IgD-negative memory B cell (primary cell): ENCODE results near the gene XPO6. TPM values are rescaled to one million over a fixed set of nuclear protein-coding genes. Genes with fewer than 3 reads are reported as not detected.

Experiments
- H3K27ac Mint-ChIP-seq, 3 donors: one replicate each; pipeline ENCODE4 v1.8.0; 2020 to 2022; ENCODE audit warnings: mild to moderate bottlenecking in 3 of 3, mixed read lengths in 3 of 3, moderate library complexity in 1 of 3
- H3K27me3 Mint-ChIP-seq: one replicate; pipeline ENCODE4 v1.8.0; 2021; ENCODE audit warnings: mixed read lengths
- H3K36me3 Mint-ChIP-seq: one replicate; pipeline ENCODE4 v1.8.0; 2020; ENCODE audit warnings: mild to moderate bottlenecking, mixed read lengths
- H3K4me1 Mint-ChIP-seq, 3 donors: one replicate each; pipeline ENCODE4 v1.8.0; 2020 to 2022; ENCODE audit warnings: mixed read lengths in 3 of 3, mild to moderate bottlenecking in 1 of 3
- H3K4me3 Mint-ChIP-seq, 4 donors: one replicate each; pipeline ENCODE4 v1.8.0; 2020 to 2022; ENCODE audit warnings: mild to moderate bottlenecking in 4 of 4, mixed read lengths in 4 of 4, moderate library complexity in 3 of 4
- H3K9me3 Mint-ChIP-seq, 3 donors: one replicate each; pipeline ENCODE4 v1.8.0; 2020 to 2021; ENCODE audit warnings: mixed read lengths in 3 of 3, mild to moderate bottlenecking in 1 of 3
- polyA plus RNA-seq: library from polyadenylated mRNA; unstranded; fragments of 300-500 nt; fragmentation: Illumina TruSeq; gene quantifications from one replicate; pipeline ENCODE4 v1.2.3, GENCODE V29; 2021

XPO6 gene
- polyA plus RNA-seq, 1 donor from 2014 or later, result 86.1 TPM

DNA sequence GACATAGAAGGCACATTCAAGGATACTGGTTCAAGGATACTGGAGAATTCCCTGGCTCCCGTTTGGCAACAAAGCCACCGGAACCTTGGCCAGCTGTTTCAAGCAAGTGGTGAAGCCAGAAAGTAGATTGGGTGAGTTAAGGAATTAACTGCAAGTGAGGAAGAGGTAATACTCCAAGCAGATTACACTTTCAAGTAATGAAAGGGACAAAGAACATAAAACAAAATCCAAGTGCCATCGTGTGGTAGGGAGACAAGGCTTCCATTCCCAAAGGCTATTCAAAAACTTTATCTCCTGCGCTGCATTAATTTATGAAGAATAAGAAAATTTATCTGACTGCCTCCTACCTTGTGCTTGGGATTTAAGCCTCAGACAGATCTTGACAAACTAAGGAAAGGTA is 27.8 kb downstream of the XPO6 start:
- Mint-ChIP-seq H3K36me3 (no peaks in the 10 kb centered on the region), H3K27ac (peak overlapping the region; percentile 44 to 84 (median 76)), H3K9me3 (peaks cover 0 to 3% (median 0%) of the 10 kb centered on the region in 3 donors), H3K4me3 (peak overlapping the region in 2 of 4 donors; percentile 46 to 68), H3K27me3 (peaks cover 3% of the 10 kb centered on the region), H3K4me1 (peaks cover 63 to 79% (median 75%) of the 10 kb centered on the region in 3 donors)

DNA sequence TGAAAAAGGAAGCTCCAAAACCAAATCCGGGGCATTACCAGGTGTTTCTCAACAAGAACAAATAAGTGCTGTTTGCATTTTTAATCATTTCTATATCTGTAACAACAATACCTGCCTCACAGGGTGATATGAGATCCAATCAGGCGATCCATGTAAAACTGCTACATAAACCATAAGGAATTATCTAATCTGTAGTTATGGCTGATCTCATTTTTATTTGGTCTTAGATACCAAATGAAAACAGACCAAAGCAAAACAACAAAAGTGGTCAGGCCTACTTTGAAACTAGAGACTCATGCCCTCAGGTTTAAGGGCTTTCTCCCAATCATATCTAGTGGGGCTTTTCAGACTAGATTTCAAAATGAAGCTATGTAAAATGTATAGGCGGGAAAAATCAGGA is 28.3 kb downstream of the XPO6 start:
- Mint-ChIP-seq H3K4me1 (peaks cover 60 to 76% (median 72%) of the 10 kb centered on the region in 3 donors), H3K9me3 (peaks cover 0 to 3% (median 0%) of the 10 kb centered on the region in 3 donors), H3K27me3 (peaks cover 3% of the 10 kb centered on the region), H3K27ac (peak overlapping the region in 2 of 3 donors; percentile 76 to 84), H3K36me3 (no peaks in the 10 kb centered on the region), H3K4me3 (peak overlapping the region in 2 of 4 donors; percentile 46 to 68)

DNA sequence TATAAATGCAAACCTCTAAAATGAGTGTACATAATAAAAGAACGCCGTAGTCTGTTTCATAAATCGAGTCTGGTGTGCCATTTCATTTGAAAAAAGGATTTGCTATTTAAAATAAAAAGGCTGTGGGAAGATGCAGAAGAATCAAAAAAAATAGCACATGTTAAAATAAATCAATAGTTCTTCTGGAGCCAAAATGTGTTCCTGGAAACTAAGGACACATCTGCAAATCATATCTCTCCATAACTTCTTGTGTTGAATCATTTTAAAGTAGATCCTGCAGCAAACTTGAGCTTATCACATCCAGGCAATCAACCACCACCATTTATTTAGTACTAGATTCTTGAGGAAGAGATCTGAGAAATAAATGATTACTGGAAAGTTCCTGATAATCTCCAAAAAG is 29.0 kb downstream of the XPO6 start:
- H3K36me3 Mint-ChIP-seq, result no peaks in the 10 kb centered on the region
- H3K9me3 Mint-ChIP-seq, result peaks cover 0 to 3% (median 0%) of the 10 kb centered on the region in 3 donors

DNA sequence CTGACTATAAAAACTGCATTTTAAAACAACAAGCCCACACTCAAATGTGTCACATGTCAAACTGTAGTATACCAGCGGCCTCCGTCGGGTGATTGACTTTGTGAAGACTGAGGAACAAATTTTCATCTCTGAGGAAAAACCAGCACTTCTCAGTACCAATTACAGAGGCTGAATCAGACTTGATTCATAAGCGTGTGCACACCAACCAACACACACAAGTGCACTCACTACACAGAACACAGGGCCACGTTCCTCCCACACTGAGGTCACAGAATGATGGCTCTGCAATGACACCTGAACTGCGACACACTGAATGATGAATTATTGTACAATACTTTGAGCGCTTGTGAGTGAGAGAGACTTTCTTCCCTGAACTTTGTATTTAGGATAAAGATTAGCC is 29.6 kb downstream of the XPO6 start:
- peaks cover 0 to 3% (median 0%) of the 10 kb centered on the region in 3 donors for H3K9me3 Mint-ChIP-seq
- peak overlapping the region in 3 of 4 donors; percentile 66 to 88 (median 69) for H3K4me3 Mint-ChIP-seq
- H3K27me3 Mint-ChIP-seq, result peaks cover 3% of the 10 kb centered on the region
- peaks cover 51 to 69% (median 62%) of the 10 kb centered on the region in 3 donors for H3K4me1 Mint-ChIP-seq
- H3K27ac Mint-ChIP-seq, result peak overlapping the region; percentile 84 to 99 (median 99)
- H3K36me3 Mint-ChIP-seq, result no peaks in the 10 kb centered on the region

More for the DNA sequence above, 29.0 kb downstream of the XPO6 start:
- Mint-ChIP-seq H3K27ac (peak overlapping the region; percentile 84 to 99 (median 99)), H3K4me3 (peak overlapping the region in 2 of 4 donors; percentile 18 to 40), H3K27me3 (peaks cover 3% of the 10 kb centered on the region), H3K4me1 (peaks cover 57 to 73% (median 68%) of the 10 kb centered on the region in 3 donors)

DNA sequence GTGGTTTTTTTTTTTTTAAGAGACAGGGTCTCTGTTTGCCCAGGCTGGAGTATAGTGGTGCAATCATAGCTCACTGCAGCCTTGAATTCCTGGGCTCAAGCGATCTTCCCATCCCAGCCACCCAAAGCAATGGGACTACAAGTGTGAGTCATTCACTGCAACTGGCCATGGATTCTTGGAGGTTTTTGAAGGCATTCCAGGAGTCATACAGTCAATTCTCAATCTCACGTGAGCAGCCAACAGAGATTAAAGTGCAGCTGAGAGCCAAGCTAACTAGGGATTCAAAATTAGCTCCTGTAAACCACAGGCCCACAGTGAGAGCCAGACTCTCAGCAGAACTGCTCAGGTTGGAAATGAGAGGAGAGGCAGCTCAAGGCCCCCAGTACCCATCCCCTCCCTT is 30.2 kb downstream of the XPO6 start:
- Mint-ChIP-seq H3K4me1 (peaks cover 49 to 67% (median 55%) of the 10 kb centered on the region in 3 donors), H3K36me3 (peaks cover 2% of the 10 kb centered on the region), H3K27me3 (peaks cover 3% of the 10 kb centered on the region), H3K4me3 (peak overlapping the region in 2 of 4 donors; percentile 69 to 96), H3K27ac (peak overlapping the region; percentile 84 to 99 (median 99)), H3K9me3 (peaks cover 0 to 3% (median 0%) of the 10 kb centered on the region in 3 donors)

DNA sequence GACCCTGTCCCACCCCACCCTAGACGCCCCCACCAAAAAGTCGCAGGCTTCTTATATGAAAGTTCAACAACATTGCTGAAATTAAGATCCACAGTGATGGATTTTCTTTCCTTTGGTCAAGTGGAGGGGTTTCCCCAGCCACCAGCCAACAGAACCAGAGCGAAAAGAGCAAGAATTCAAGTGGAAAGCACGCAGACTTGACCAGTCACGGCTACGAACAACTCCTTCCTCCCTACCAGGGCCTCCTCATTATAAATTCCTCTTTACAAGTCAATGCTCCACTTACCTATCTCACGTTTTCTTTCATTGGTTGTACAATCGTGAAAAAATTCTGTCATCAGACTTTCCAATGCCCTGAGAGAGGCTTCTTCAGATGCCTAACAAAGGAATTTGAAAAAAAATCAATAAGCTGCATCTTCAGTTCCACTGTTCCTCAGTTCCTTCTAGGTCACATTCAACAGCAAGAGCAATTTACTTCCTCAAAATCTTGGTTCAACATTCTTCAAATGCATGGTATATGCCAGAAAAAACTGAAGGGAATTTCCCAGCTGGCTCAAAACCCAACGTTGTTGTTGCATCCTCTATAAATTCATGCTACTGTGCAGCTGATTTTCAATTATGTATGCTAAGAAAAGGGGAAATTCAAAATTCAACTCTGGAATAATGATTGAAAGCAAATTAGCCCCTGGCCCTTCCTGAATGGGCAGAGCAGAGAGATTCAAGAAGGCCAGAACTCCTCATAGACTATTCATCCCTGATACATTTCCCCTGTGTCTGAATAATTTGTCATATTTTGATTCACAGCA is 30.9 kb downstream of the XPO6 start:
- peaks cover 0 to 3% (median 0%) of the 10 kb centered on the region in 3 donors for H3K9me3 Mint-ChIP-seq
- peaks cover 46 to 66% (median 52%) of the 10 kb centered on the region in 3 donors for H3K4me1 Mint-ChIP-seq
- H3K36me3 Mint-ChIP-seq, result peaks cover 2% of the 10 kb centered on the region
- H3K27ac Mint-ChIP-seq, result peak overlapping the region; percentile 84 to 99 (median 99)
- peaks cover 3% of the 10 kb centered on the region for H3K27me3 Mint-ChIP-seq
- H3K4me3 Mint-ChIP-seq, result peak overlapping the region; percentile 69 to 96 (median 84)

DNA sequence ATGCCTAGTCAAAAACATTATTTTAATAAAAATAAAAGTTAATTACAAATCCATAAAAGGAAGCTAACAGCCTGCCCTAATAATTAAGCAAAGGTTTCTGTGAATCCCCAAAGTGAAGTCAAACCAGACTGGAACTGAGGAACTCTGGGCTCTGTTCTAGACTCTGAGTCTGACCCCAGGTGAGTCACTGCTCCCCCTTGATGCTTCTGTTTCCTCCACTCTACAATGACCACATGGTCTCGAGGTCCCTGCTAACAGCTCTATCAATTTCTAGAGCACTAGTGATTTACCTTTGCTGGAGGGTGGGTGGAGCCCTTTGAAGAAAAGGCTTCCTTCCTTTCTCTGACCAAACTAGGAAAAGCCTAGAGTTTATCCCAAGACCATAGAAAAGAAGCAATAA is 32.4 kb downstream of the XPO6 start:
- Mint-ChIP-seq H3K27ac (peak overlapping the region; percentile 75 to 99 (median 84)), H3K9me3 (no peaks in the 10 kb centered on the region), H3K27me3 (peaks cover 3% of the 10 kb centered on the region), H3K4me3 (peak overlapping the region in 1 of 4 donors; percentile 19), H3K36me3 (peaks cover 5% of the 10 kb centered on the region), H3K4me1 (peaks cover 43 to 65% (median 62%) of the 10 kb centered on the region in 3 donors)

DNA sequence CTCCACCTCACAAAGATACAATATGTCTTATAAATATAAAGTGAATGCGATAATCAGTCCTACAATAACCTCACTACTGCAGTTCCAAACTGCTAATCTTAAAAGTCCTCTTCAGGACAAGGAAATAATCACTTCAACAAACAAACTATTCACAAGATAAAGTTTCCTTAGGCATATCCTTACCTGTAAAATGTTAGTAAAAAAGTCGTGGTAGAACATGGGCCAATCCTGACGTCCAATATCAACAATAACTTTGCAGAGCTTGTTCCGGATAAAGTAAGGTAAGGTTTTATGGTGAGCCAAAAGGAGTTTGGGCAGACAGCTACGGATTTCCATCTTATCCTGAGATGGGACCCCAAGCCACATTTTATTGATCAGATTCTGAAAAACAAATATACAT is 36.0 kb downstream of the XPO6 start:
- H3K36me3 Mint-ChIP-seq, result peaks cover 5% of the 10 kb centered on the region

DNA sequence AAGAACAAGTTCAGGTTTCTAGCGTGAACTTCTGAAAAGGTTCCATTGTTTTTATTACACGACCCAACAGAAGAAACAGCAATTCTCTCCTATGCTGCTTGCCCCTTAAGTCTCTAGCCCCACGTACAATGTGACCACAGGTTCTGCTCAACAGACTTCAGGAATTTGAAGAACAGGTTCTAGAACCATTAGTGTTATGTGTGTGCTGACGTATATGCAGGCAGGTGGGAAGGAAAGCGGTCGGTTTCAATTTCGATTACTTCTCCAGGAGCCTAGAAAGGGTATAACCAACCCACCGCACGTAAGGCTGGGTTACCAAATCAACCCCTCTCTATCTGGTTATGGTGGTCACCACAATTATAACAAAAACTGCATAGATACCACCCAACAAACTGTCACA is 39.4 kb downstream of the XPO6 start:
- H3K27me3 Mint-ChIP-seq, result no peaks in the 10 kb centered on the region
- H3K27ac Mint-ChIP-seq, result peak overlapping the region in 1 of 3 donors; percentile 47
- peaks cover 20 to 42% (median 28%) of the 10 kb centered on the region in 3 donors for H3K4me1 Mint-ChIP-seq
- no peak overlapping the region for H3K4me3 Mint-ChIP-seq
- peaks cover 6% of the 10 kb centered on the region for H3K36me3 Mint-ChIP-seq
- H3K9me3 Mint-ChIP-seq, result no peaks in the 10 kb centered on the region

More for the DNA sequence above, 36.0 kb downstream of the XPO6 start:
- no peaks in the 10 kb centered on the region for H3K9me3 Mint-ChIP-seq
- H3K27me3 Mint-ChIP-seq, result peaks cover under 1% of the 10 kb centered on the region
- peaks cover 23 to 48% (median 40%) of the 10 kb centered on the region in 3 donors for H3K4me1 Mint-ChIP-seq
- H3K4me3 Mint-ChIP-seq, result no peak overlapping the region
- peak overlapping the region in 2 of 3 donors; percentile 18 to 35 for H3K27ac Mint-ChIP-seq

DNA sequence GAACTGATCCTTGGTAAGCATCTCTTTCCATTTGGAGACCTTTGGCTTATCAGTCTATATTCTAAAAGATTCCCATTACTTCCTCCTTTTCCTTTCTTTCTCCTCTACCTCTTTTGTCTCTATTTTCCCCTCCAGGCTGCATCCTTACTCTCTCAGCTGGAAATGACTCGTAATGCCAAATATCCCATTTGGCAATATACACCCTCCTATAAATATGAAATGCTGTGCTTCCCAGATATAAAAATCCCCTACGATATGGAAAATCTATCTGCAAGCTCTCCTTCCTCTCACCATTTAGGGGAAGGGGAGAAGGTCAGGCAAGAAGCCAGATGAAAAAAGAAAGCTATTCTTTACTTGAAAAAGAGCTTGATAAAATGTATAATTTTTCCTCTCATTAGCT is 39.9 kb downstream of the XPO6 start:
- H3K27me3 Mint-ChIP-seq, result no peaks in the 10 kb centered on the region
- peaks cover 19 to 45% (median 30%) of the 10 kb centered on the region in 3 donors for H3K4me1 Mint-ChIP-seq
- no peaks in the 10 kb centered on the region for H3K9me3 Mint-ChIP-seq
- peaks cover 7% of the 10 kb centered on the region for H3K36me3 Mint-ChIP-seq
- peak overlapping the region in 2 of 3 donors; percentile 47 to 50 for H3K27ac Mint-ChIP-seq
- no peak overlapping the region for H3K4me3 Mint-ChIP-seq

DNA sequence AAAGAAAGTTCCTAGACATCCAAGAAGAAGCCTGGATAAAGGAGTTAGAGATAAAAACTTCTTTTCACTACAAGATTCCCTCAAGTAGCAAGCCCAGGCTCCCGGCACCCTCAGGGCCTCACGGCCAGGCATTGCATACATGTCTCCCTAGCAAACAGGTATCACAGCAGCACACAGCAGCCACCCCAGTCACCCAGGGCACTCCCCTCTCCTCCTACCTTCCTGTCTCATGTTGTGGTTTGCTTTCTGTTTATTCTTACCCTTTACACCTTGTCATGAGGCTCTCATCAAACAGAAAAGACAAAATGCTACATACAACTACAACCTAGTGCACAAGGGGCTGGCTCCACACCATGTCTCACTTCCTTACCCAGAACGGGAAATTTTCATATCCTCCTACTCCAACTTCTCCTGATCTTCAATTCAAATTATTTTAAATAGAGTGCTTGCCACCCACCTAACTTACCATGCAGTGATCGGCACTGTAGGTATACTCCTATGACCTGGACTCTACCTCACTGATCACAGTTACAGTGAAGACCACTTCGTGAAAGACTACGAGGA is 42.7 kb downstream of the XPO6 start:
- Mint-ChIP-seq H3K9me3 (no peaks in the 10 kb centered on the region), H3K4me3 (peak overlapping the region in 2 of 4 donors; percentile 0 to 35), H3K4me1 (peaks cover 29 to 48% (median 35%) of the 10 kb centered on the region in 3 donors), H3K36me3 (peaks cover 7% of the 10 kb centered on the region), H3K27me3 (no peaks in the 10 kb centered on the region), H3K27ac (peak overlapping the region in 2 of 3 donors; percentile 29 to 60)

DNA sequence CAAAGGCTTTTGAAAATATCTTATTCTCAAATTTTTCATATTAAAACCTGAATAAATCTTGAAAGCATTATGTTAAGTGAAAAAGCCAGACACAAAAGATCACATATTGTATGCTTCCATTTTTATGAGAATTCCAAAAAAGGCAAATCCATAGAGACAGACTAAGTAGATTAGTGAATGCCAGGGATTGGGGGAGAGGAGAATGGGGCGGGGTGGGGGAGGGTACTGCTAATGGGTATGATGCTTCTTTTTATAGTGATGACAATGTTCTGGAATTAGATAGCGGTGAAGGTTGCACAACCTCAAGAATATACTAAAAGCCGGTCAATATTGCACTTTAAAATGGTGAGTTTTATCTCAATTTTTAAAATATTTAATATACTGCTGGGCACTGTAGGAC is 44.0 kb downstream of the XPO6 start:
- Mint-ChIP-seq H3K9me3 (no peaks in the 10 kb centered on the region), H3K27me3 (no peaks in the 10 kb centered on the region), H3K4me3 (no peak overlapping the region), H3K27ac (peak overlapping the region in 1 of 3 donors; percentile 82), H3K36me3 (peaks cover 7% of the 10 kb centered on the region), H3K4me1 (peaks cover 33 to 55% (median 39%) of the 10 kb centered on the region in 3 donors)

DNA sequence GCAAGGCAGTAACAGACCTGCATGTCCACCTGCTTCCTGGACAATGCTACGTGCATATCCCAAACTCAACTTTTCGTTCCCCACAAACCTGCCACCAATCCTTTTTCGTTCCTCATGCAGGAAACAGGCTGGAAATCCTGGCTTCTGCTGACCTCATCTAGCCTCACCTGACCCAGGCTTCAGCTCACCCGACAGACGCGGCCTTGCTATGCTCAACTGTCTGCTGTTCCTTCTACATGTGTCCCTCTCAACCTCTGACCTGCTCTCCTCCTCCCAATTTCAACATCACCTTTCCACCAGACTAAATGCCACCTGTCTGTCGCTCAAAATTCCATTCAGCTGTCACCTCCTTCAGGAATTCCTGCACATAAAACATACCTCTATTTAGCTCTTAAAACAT is 44.5 kb downstream of the XPO6 start:
- Mint-ChIP-seq H3K9me3 (no peaks in the 10 kb centered on the region), H3K4me1 (peaks cover 33 to 51% (median 37%) of the 10 kb centered on the region in 3 donors), H3K27me3 (no peaks in the 10 kb centered on the region), H3K4me3 (no peak overlapping the region), H3K27ac (peak overlapping the region in 2 of 3 donors; percentile 76 to 82), H3K36me3 (peaks cover 7% of the 10 kb centered on the region)

DNA sequence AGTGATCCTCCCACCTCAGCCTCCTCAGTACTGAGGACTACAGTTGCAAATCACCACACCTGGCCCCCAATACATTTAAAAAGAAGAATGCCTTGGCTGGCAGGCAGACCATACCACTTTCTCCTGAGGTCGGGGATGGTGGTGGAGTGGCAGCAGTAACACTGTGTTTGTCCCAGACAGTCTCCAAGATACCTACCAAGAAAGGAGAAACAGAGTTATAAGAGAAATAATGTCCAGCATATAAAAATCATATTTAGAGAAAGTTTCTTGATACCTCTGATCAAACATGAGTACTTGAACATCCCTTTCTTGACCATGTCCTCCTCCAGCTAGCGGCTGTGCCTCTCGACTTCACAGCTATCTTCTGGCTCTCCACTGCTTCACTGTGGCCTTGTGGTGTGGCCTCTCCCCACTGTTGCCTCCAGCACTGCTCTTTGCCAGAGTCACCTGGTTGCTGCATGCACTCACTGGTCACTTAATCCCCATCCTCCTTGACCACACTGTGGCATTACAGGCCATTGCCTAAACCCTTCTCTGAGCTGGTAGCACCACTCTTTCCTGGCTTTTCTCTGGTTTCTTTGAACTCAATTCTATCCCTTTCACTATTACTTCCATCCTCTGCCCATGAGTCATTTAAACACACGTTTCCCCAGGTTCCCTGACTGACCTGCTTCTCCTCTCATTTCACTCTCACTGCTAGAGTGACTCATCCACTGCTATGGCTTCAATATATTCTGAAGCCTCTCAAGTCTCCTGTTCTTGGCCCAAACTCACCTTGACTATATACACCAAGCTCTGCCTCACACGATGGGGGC is 45.2 kb downstream of the XPO6 start:
- H3K9me3 Mint-ChIP-seq, result no peaks in the 10 kb centered on the region
- peak overlapping the region in 1 of 4 donors; percentile 52 for H3K4me3 Mint-ChIP-seq
- H3K36me3 Mint-ChIP-seq, result peaks cover 7% of the 10 kb centered on the region
- H3K4me1 Mint-ChIP-seq, result peaks cover 35 to 51% (median 39%) of the 10 kb centered on the region in 3 donors
- peak overlapping the region; percentile 66 to 91 (median 83) for H3K27ac Mint-ChIP-seq
- H3K27me3 Mint-ChIP-seq, result no peaks in the 10 kb centered on the region
